Measurements from ENCODE around the gene PTGDR. TPM values are rescaled to one million over a fixed set of nuclear protein-coding genes. Genes with fewer than 3 reads are reported as not detected.

Gene PTGDR
- polyA plus RNA-seq, 1 donor from 2014 or later, result 0.10 TPM

- Histone ChIP-seq H3K4me3 (ENCODE audit: low read length) (no peak overlapping the region), H3K4me2 (ENCODE audit: low read length) (no peak overlapping the region), H3F3A (ENCODE audit: insufficient read depth, low read length, poor library complexity, severe bottlenecking) (no peaks in the 10 kb centered on the region), H3K27me3 (ENCODE audit: insufficient read depth, low read depth, low read length) (peaks cover 46% of the 10 kb centered on the region), H3K9me2 (ENCODE audit: insufficient read depth, low read length) (no peaks in the 10 kb centered on the region), H4K20me1 (ENCODE audit: insufficient read depth) (no peaks in the 10 kb centered on the region), H3K27ac (ENCODE audit: low read length) (no peak overlapping the region), H3K9ac (ENCODE audit: low read length) (no peak overlapping the region), H3K36me3 (ENCODE audit: insufficient read depth, low read length) (no peaks in the 10 kb centered on the region), H3K9me3 (ENCODE audit: low read length) (no peaks in the 10 kb centered on the region), H3K79me2 (replicated peaks; ENCODE audit: insufficient read depth, low read length) (no peaks in the 10 kb centered on the region), H2AFZ (ENCODE audit: low read depth, low read length) (no peak overlapping the region)
- TF ChIP-seq CTCF (IDR thresholded peaks at IDR 0.05; ENCODE audit: poor library complexity, severe bottlenecking) (no peak), EP300 (conservative IDR thresholded peaks at IDR 0.05; ENCODE audit: poor library complexity, severe bottlenecking) (no peak), MXI1 (conservative IDR thresholded peaks at IDR 0.05; ENCODE audit: poor library complexity, severe bottlenecking) (no peak), POLR2AphosphoS5 (IDR thresholded peaks at IDR 0.05) (no peak), REST (IDR thresholded peaks at IDR 0.05; ENCODE audit: borderline replicate concordance) (no peak), RAD21 (conservative IDR thresholded peaks at IDR 0.05) (no peak)
Observed at GRCh38 chr14:52318062-52318461, 50.6 kb downstream of the PTGDR start.

GRCh38 chr14:52318826-52319645 lies 51.5 kb downstream of the PTGDR start:
- Histone ChIP-seq H3K4me2 (ENCODE audit: low read length) (no peak overlapping the region), H3K4me3 (ENCODE audit: low read length) (no peak overlapping the region), H3K79me2 (replicated peaks; ENCODE audit: insufficient read depth, low read length) (no peaks in the 10 kb centered on the region), H4K20me1 (ENCODE audit: insufficient read depth) (no peaks in the 10 kb centered on the region), H3F3A (ENCODE audit: insufficient read depth, low read length, poor library complexity, severe bottlenecking) (no peaks in the 10 kb centered on the region), H3K27me3 (ENCODE audit: insufficient read depth, low read depth, low read length) (peaks cover 36% of the 10 kb centered on the region), H3K9ac (ENCODE audit: low read length) (no peak overlapping the region), H3K9me3 (ENCODE audit: low read length) (no peaks in the 10 kb centered on the region), H3K36me3 (ENCODE audit: insufficient read depth, low read length) (no peaks in the 10 kb centered on the region), H2AFZ (ENCODE audit: low read depth, low read length) (no peak overlapping the region), H3K27ac (ENCODE audit: low read length) (no peak overlapping the region), H3K9me2 (ENCODE audit: insufficient read depth, low read length) (no peaks in the 10 kb centered on the region)
- TF ChIP-seq RAD21 (conservative IDR thresholded peaks at IDR 0.05), result no peak
- TF ChIP-seq TAF1 (IDR thresholded peaks at IDR 0.05; ENCODE audit: low read depth), result no peak
- TF ChIP-seq REST (IDR thresholded peaks at IDR 0.05; ENCODE audit: borderline replicate concordance), result no peak
- no peak for TF ChIP-seq CTCF (IDR thresholded peaks at IDR 0.05; ENCODE audit: poor library complexity, severe bottlenecking)
- no peak for TF ChIP-seq SMC3 (conservative IDR thresholded peaks at IDR 0.05; ENCODE audit: poor library complexity)
- no peak for TF ChIP-seq EP300 (conservative IDR thresholded peaks at IDR 0.05; ENCODE audit: poor library complexity, severe bottlenecking)
- TF ChIP-seq MXI1 (conservative IDR thresholded peaks at IDR 0.05; ENCODE audit: poor library complexity, severe bottlenecking), result no peak
- TF ChIP-seq POLR2AphosphoS5 (IDR thresholded peaks at IDR 0.05), result no peak
- no peak for TF ChIP-seq EZH2 (IDR thresholded peaks at IDR 0.05; ENCODE audit: borderline replicate concordance, insufficient read depth, low read length, poor library complexity, severe bottlenecking)
